HepG2 (cell line): ENCODE results near the gene GNAS. TPM values are rescaled to one million over a fixed set of nuclear protein-coding genes. Genes with fewer than 3 reads are reported as not detected.

Experiments used
- ATAC-seq: fragments of 200-7000 bp; cut with Tn5 transposase; 3 replicates; pipeline ENCODE4 v1.9.1; 2020; ENCODE audit warnings: mild to moderate bottlenecking, moderate library complexity
- BruUV-seq: library from RNA; stranded (reverse); fragments of 400-500 nt; replicated peaks from 2 replicates; lab custom pipeline; 2021; lab: Mats Ljungman, UMichigan
- CTCF ChIA-PET: fragments of 300-600 bp; formaldehyde crosslinking; extraction: SDS; loops from one replicate; lab custom pipeline; 2021; ENCODE audit warnings: low total read pairs, inconsistent platforms, low intra/inter-chr PET ratio; lab: Yijun Ruan, JAX
- POLR2A ChIA-PET: fragments of 350-600 bp; sonication (Branson Sonifier 250); formaldehyde crosslinking; loops from one replicate; lab custom pipeline; 2020; ENCODE audit warnings: antibody characterized with exemption, inconsistent platforms; lab: Yijun Ruan, JAX
- DNase-seq: peaks from one replicate; pipeline ENCODE4 v3.0.0-alpha.2; 2015; ENCODE audit warnings: low spot score
- FAIRE-seq: peaks from 3 replicates; lab custom pipeline; 2011; peaks lifted over from hg19 to GRCh38; lab: Jason Lieb, UNC
- H2AFZ ChIP-seq: one replicate; pipeline ENCODE4 v1.6.1; 2011; ENCODE audit warnings: low read length, inconsistent platforms
- H3K27ac ChIP-seq: fragments of 300-600 bp; 3 replicates; pipeline ENCODE4 v1.8.0; 2011; ENCODE audit warnings: mixed run types, mild to moderate bottlenecking, mixed read lengths, low read length, inconsistent platforms; ENCODE audit not compliant: insufficient read depth; ENCODE audit errors: extremely low read length
- H3K27me3 ChIP-seq, 2 experiments: fragments of 200-600 bp in 1 of 2; 2 replicates in 1 of 2; 3 replicates in 1 of 2; pipeline versions ENCODE4 v1.6.0 to v1.8.0; 2011; ENCODE audit warnings: low read length in 2 of 2, mild to moderate bottlenecking in 2 of 2, moderate library complexity in 2 of 2, inconsistent platforms in 1 of 2; ENCODE audit not compliant: insufficient read depth in 2 of 2, control insufficient read depth in 1 of 2
- H3K36me3 ChIP-seq, 2 experiments: fragments of 200-600 bp in 1 of 2; replicated peaks in 1 of 2; 2 replicates in 1 of 2; 3 replicates in 1 of 2; pipeline versions ENCODE4 v1.5.1 to v1.8.0; 2011; ENCODE audit warnings: low read length in 2 of 2, inconsistent platforms in 1 of 2; ENCODE audit not compliant: insufficient read depth in 2 of 2, control insufficient read depth in 1 of 2
- H3K4me1 ChIP-seq: 2 replicates; pipeline ENCODE4 v1.5.1; 2012; ENCODE audit warnings: low read length, inconsistent platforms; ENCODE audit not compliant: insufficient read depth
- H3K4me2 ChIP-seq: 2 replicates; pipeline ENCODE4 v1.6.0; 2011; ENCODE audit warnings: low read depth, low read length, inconsistent platforms
- H3K4me3 ChIP-seq, 3 experiments: fragments of 200-600 bp in 1 of 3; sonication (generic), shearing (Covaris generic) in 1 of 3; replicated peaks in 1 of 3; 2 replicates each; pipeline ENCODE4 v1.5.1; 2011 to 2016; ENCODE audit warnings: low read length in 3 of 3, inconsistent platforms in 2 of 3, low read depth in 2 of 3, mild to moderate bottlenecking in 2 of 3, control low read depth in 1 of 3, mixed read lengths in 1 of 3; ENCODE audit not compliant: insufficient read depth in 1 of 3
- H3K79me2 ChIP-seq: one replicate; pipeline ENCODE4 v1.6.1; 2011; ENCODE audit warnings: low read length, inconsistent platforms; ENCODE audit not compliant: insufficient read depth
- H3K9ac ChIP-seq: 2 replicates; pipeline ENCODE4 v1.6.0; 2011; ENCODE audit warnings: mild to moderate bottlenecking, low read depth, low read length, inconsistent platforms; ENCODE audit not compliant: insufficient read depth
- H3K9me3 ChIP-seq: 2 replicates; pipeline ENCODE4 v1.5.1; 2012; ENCODE audit warnings: mild to moderate bottlenecking, low read length
- H4K20me1 ChIP-seq: 2 replicates; pipeline ENCODE4 v1.6.0; 2011; ENCODE audit warnings: inconsistent platforms, mild to moderate bottlenecking, low read length, moderate library complexity; ENCODE audit not compliant: insufficient read depth
- CREM ChIP-seq, 2 experiments: sonication (generic) in 1 of 2; formaldehyde crosslinking in 1 of 2; IDR thresholded peaks; 2 replicates each; pipeline versions ENCODE4 v1.4.0 to v1.6.1; 2016 to 2020; ENCODE audit warnings: antibody characterized with exemption in 1 of 2, mild to moderate bottlenecking in 1 of 2, missing genetic modification reagents in 1 of 2
- NFKBIZ ChIP-seq: IDR thresholded peaks from 2 replicates; pipeline ENCODE4 v1.6.1; 2018; ENCODE audit warnings: missing genetic modification reagents, missing compliant biosample characterization
- PHF20 ChIP-seq: sonication (generic); formaldehyde crosslinking; IDR thresholded peaks from 2 replicates; pipeline ENCODE4 v1.5.0; 2020; ENCODE audit warnings: mild to moderate bottlenecking, missing genetic modification reagents
- POGZ ChIP-seq: sonication (generic); formaldehyde crosslinking; IDR thresholded peaks from 2 replicates; pipeline ENCODE4 v1.4.0; 2020; ENCODE audit warnings: mild to moderate bottlenecking, missing genetic modification reagents
- ZNF562 ChIP-seq: sonication (generic); formaldehyde crosslinking; IDR thresholded peaks from 2 replicates; pipeline ENCODE4 v1.8.0; 2022; ENCODE audit warnings: missing genetic modification reagents, borderline replicate concordance
- WGBS: methylation state at CpG from one replicate; pipeline ENCODE4 v1.1.6; 2017; ENCODE audit warnings: low lambda C conversion rate; 5-methylcytosine and 5-hydroxymethylcytosine counted together
- in situ Hi-C: cut with HindIII; loops from 2 replicates; pipeline ENCODE4 v1.10.0; 2017; ENCODE audit warnings: low pct_unique_long_range_greater_than_20kb; ENCODE audit not compliant: extremely low pct_ligation_motif_present
- intact Hi-C: fragments of 100-400 bp; cut with micrococcal nuclease; formaldehyde crosslinking; loops from one replicate; pipeline ENCODE4 v1.10.0; 2022; ENCODE audit not compliant: unreplicated experiment
- polyA plus RNA-seq, 8 experiments: library from polyadenylated mRNA; depleted of rRNA in 3 of 8; stranded (reverse) in 7 of 8; unstranded in 1 of 8; fragments of >200 nt; fragmentation: Illumina TruSeq in 4 of 8; extraction: Trizol in 4 of 8; gene quantifications; 2 replicates each; pipeline versions ENCODE4 v1.2.1 to v1.2.3, GENCODE V29; 2011 to 2016; ENCODE audit warnings: low read depth in 4 of 8, missing spikeins in 1 of 8, mixed read lengths in 1 of 8; ENCODE audit not compliant: insufficient read depth in 1 of 8
- total RNA-seq, 5 experiments: library from RNA; depleted of rRNA; stranded (reverse); fragments of >200 nt; fragmentation: Illumina TruSeq; extraction: Trizol; gene quantifications; 2 replicates each; pipeline ENCODE4 v1.2.3, GENCODE V29; 2016; ENCODE audit warnings: low read depth in 1 of 5
- TF ChIP-seq, protein P1 (sequence below): IDR thresholded peaks from 2 replicates; pipeline ENCODE4 v1.6.1; 2012; ENCODE audit warnings: low read length, improper control_type of control experiment
- TF ChIP-seq, protein P2 (sequence below): IDR thresholded peaks from 2 replicates; pipeline ENCODE4 v1.6.1; 2016; ENCODE audit warnings: missing genetic modification reagents, missing compliant biosample characterization

Gene GNAS
- total and polyA plus RNA-seq, 2 of the 13 experiments (the other 11 are each of a cell fraction or from before 2014, with no cell fraction given): 407 to 1,008 TPM

DNA sequence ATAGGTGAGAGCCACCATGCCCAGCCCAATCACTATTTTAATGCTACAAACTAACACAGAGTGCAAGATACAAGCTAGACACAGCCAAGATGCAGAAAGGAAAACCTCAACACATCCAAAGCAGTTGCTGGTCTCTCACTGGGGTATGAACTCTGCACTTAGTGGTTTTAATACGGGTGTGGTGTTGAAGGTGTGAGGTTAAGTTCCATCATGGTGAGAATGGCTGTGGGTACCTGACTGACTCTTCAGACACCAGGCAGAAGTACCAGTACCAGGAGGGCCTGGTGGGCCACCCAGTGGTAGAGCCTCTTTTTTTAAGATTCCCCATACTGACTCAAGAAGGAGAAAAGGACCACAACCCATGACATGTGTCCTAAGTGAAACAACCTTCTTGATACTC, 14.8 kb upstream of the GNAS start:
- ATAC-seq: no peak
- H3K9me3 ChIP-seq: no peaks in the 10 kb centered on the region
- no peak for DNase-seq
- H3K27ac ChIP-seq: no peak overlapping the region
- no peak overlapping the region for H3K4me3 ChIP-seq
- in situ Hi-C loops (no loop called here), intact Hi-C loops (loop anchor here (5.0 kb wide), 1 partner anchor 590 kb away; no protein-coding TSS in a partner anchor)
- TF ChIP-seq PHF20 (CRISPR knock-in tag): no peak
- TF ChIP-seq ZNF562 (CRISPR knock-in tag): no peak
- no peak for TF ChIP-seq NFKBIZ (CRISPR knock-in tag)
- TF ChIP-seq, protein P1, sequence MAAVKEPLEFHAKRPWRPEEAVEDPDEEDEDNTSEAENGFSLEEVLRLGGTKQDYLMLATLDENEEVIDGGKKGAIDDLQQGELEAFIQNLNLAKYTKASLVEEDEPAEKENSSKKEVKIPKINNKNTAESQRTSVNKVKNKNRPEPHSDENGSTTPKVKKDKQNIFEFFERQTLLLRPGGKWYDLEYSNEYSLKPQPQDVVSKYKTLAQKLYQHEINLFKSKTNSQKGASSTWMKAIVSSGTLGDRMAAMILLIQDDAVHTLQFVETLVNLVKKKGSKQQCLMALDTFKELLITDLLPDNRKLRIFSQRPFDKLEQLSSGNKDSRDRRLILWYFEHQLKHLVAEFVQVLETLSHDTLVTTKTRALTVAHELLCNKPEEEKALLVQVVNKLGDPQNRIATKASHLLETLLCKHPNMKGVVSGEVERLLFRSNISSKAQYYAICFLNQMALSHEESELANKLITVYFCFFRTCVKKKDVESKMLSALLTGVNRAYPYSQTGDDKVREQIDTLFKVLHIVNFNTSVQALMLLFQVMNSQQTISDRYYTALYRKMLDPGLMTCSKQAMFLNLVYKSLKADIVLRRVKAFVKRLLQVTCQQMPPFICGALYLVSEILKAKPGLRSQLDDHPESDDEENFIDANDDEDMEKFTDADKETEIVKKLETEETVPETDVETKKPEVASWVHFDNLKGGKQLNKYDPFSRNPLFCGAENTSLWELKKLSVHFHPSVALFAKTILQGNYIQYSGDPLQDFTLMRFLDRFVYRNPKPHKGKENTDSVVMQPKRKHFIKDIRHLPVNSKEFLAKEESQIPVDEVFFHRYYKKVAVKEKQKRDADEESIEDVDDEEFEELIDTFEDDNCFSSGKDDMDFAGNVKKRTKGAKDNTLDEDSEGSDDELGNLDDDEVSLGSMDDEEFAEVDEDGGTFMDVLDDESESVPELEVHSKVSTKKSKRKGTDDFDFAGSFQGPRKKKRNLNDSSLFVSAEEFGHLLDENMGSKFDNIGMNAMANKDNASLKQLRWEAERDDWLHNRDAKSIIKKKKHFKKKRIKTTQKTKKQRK: no peak
- TF ChIP-seq, protein P2, sequence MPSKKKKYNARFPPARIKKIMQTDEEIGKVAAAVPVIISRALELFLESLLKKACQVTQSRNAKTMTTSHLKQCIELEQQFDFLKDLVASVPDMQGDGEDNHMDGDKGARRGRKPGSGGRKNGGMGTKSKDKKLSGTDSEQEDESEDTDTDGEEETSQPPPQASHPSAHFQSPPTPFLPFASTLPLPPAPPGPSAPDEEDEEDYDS (CRISPR knock-in tag): no peak
- TF ChIP-seq POGZ (CRISPR knock-in tag): no peak
- TF ChIP-seq CREM (IDR thresholded peaks at IDR 0.05): no peak
- TF ChIP-seq CREM (CRISPR knock-in tag; IDR thresholded peaks at IDR 0.05): no peak
- POLR2A ChIA-PET: no interaction called here
- H2AFZ ChIP-seq: no peak overlapping the region
- 0% methylated on average over 1 of the region's 1 CpG for WGBS
- no peaks in the 10 kb centered on the region for H3K4me1 ChIP-seq
- no peak for FAIRE-seq
- no peak overlapping the region for H3K4me2 ChIP-seq
- no peak overlapping the region for H3K9ac ChIP-seq
- H3K27me3 ChIP-seq: peaks cover 10 to 90% of the 10 kb centered on the region in 2 experiments; a peak in 4 of 5 replicates
- no TSS peak for BruUV-seq
- H3K36me3 ChIP-seq: no peaks in the 10 kb centered on the region
- CTCF ChIA-PET: interaction anchor here (3.0 kb wide), 1 partner anchor 356 kb away, joined by 12 read pairs; no protein-coding TSS in a partner anchor
- H4K20me1 ChIP-seq: no peaks in the 10 kb centered on the region
- no peaks in the 10 kb centered on the region for H3K79me2 ChIP-seq
